K562 (cell line): ENCODE measurements around the gene CHST7. TPM values are rescaled to one million over a fixed set of nuclear protein-coding genes. Genes with fewer than 3 reads are reported as not detected.

ENCODE experiments used
- ATAC-seq: fragments of 200-7000 bp; cut with Tn5 transposase; 3 replicates; pipeline ENCODE4 v1.9.1; 2020; ENCODE audit warnings: moderate library complexity
- BruUV-seq: library from RNA; stranded (reverse); fragments of 400-500 nt; replicated peaks from 2 replicates; lab custom pipeline; 2021; lab: Mats Ljungman, UMichigan
- CTCF ChIA-PET: fragments of 300-600 bp; formaldehyde crosslinking; extraction: SDS; loops from one replicate; lab custom pipeline; 2021; ENCODE audit warnings: low intra/inter-chr PET ratio; lab: Yijun Ruan, JAX
- POLR2A ChIA-PET: fragments of 300-600, 350-650 bp; sonication (Branson Sonifier 250); formaldehyde crosslinking; extraction: SDS; loops from one replicate; lab custom pipeline; 2021; ENCODE audit warnings: antibody characterized with exemption, inconsistent platforms; lab: Yijun Ruan, JAX
- DNase-seq, 4 experiments: peaks; one replicate each; pipeline versions ENCODE4 v3.0.0 to v3.0.0-alpha.2; 2011 to 2018; ENCODE audit warnings: low spot score in 3 of 4, mixed read lengths in 3 of 4; ENCODE audit errors: extremely low read depth in 1 of 4
- FAIRE-seq: peaks from 2 replicates; lab custom pipeline; 2011; peaks lifted over from hg19 to GRCh38; lab: Jason Lieb, UNC
- H2AFZ ChIP-seq: 2 replicates; pipeline ENCODE4 v1.6.0; 2011; ENCODE audit warnings: low read depth, low read length, control low read depth, inconsistent platforms
- H3K27ac ChIP-seq: fragments of 200-600 bp; 3 replicates; pipeline ENCODE4 v1.8.0; 2011; ENCODE audit warnings: low read depth, mild to moderate bottlenecking, control low read depth, inconsistent platforms, low read length, moderate library complexity, mixed read lengths; ENCODE audit errors: extremely low read depth
- H3K27me3 ChIP-seq, 2 experiments: fragments of 300-600 bp in 1 of 2; 2 replicates in 1 of 2; 3 replicates in 1 of 2; pipeline versions ENCODE4 v1.6.0 to v1.8.0; 2011; ENCODE audit warnings: inconsistent platforms in 2 of 2, low read length in 2 of 2, mild to moderate bottlenecking in 1 of 2, mixed read lengths in 1 of 2, moderate library complexity in 1 of 2; ENCODE audit not compliant: control insufficient read depth in 2 of 2, insufficient read depth in 2 of 2
- H3K36me3 ChIP-seq: fragments of 300-600 bp; 3 replicates; pipeline ENCODE4 v1.8.0; 2011; ENCODE audit warnings: mild to moderate bottlenecking, low read length, inconsistent platforms; ENCODE audit not compliant: control insufficient read depth, insufficient read depth
- H3K4me1 ChIP-seq, 2 experiments: fragments of 200-600 bp in 1 of 2; replicated peaks in 1 of 2; 2 replicates in 1 of 2; 3 replicates in 1 of 2; pipeline versions ENCODE4 v1.5.1 to v1.8.0; 2011; ENCODE audit warnings: inconsistent platforms in 2 of 2, low read length in 2 of 2, mild to moderate bottlenecking in 1 of 2, mixed read lengths in 1 of 2, moderate library complexity in 1 of 2; ENCODE audit not compliant: control insufficient read depth in 2 of 2, insufficient read depth in 2 of 2
- H3K4me2 ChIP-seq: 2 replicates; pipeline ENCODE4 v1.6.1; 2011; ENCODE audit warnings: low read length, control low read depth, inconsistent platforms, mixed read lengths; ENCODE audit not compliant: insufficient read depth
- H3K4me3 ChIP-seq: fragments of 200-600 bp; sonication (generic), shearing (Covaris generic); 2 replicates; pipeline ENCODE4 v1.5.1; 2016; ENCODE audit warnings: control low read depth, inconsistent platforms
- H3K79me2 ChIP-seq: fragments of 200-600 bp; 3 replicates; pipeline ENCODE4 v1.8.0; 2011; ENCODE audit warnings: low read length, inconsistent platforms; ENCODE audit not compliant: control insufficient read depth, insufficient read depth
- H3K9ac ChIP-seq, 2 experiments: 2 replicates each; pipeline versions ENCODE4 v1.6.0 to v1.6.1; 2011; ENCODE audit warnings: low read depth in 2 of 2, low read length in 2 of 2, control low read depth in 1 of 2, inconsistent platforms in 1 of 2, mild to moderate bottlenecking in 1 of 2, mixed read lengths in 1 of 2; ENCODE audit not compliant: insufficient read depth in 1 of 2
- H3K9me1 ChIP-seq: one replicate; pipeline ENCODE4 v1.6.0; 2011; ENCODE audit warnings: inconsistent platforms, mild to moderate bottlenecking, low read length, moderate library complexity; ENCODE audit not compliant: control insufficient read depth, insufficient read depth
- H3K9me3 ChIP-seq: replicated peaks from 2 replicates; pipeline ENCODE4 v1.5.1; 2011; ENCODE audit warnings: low read depth, low read length, inconsistent platforms; ENCODE audit not compliant: control insufficient read depth, insufficient read depth
- H4K20me1 ChIP-seq: replicated peaks from 2 replicates; pipeline ENCODE4 v1.6.1; 2011; ENCODE audit warnings: low read length, inconsistent platforms, mixed read lengths; ENCODE audit not compliant: control insufficient read depth, insufficient read depth
- ADNP ChIP-seq: fragments of 200-800 bp; sonication (Bioruptor generic); IDR thresholded peaks from 2 replicates; pipeline ENCODE4 v1.6.1; 2016; ENCODE audit warnings: missing genetic modification characterization, missing compliant biosample characterization
- COPS2 ChIP-seq: fragments of 450-650 bp; conservative IDR thresholded peaks from 2 replicates; pipeline ENCODE4 v1.6.1; 2016; ENCODE audit warnings: mild to moderate bottlenecking, moderate library complexity
- FOS ChIP-seq: IDR thresholded peaks from 3 replicates; pipeline ENCODE4 v1.6.1; 2011; ENCODE audit not compliant: insufficient read length; ENCODE audit errors: extremely low read depth
- GABPB2 ChIP-seq: fragments of 250-450 bp; sonication (Bioruptor Pico); conservative IDR thresholded peaks from 2 replicates; pipeline ENCODE4 v1.5.1; 2021; ENCODE audit warnings: mild to moderate bottlenecking
- KDM5B ChIP-seq: fragments of 200-600 bp; sonication (generic); IDR thresholded peaks from 2 replicates; pipeline ENCODE4 v1.6.1; 2012; ENCODE audit warnings: low read depth, mild to moderate bottlenecking, moderate library complexity, low read length, control low read depth, inconsistent platforms; ENCODE audit not compliant: insufficient replicate concordance
- LARP7 ChIP-seq: fragments of 450-650 bp; IDR thresholded peaks from 2 replicates; pipeline ENCODE4 v1.6.1; 2016
- PHB ChIP-seq: fragments of 250-450 bp; sonication (Bioruptor Pico); IDR thresholded peaks from 2 replicates; pipeline ENCODE4 v1.5.0; 2021
- SMAD3 ChIP-seq: fragments of 450-650 bp; formaldehyde crosslinking; conservative IDR thresholded peaks from 2 replicates; pipeline ENCODE4 v1.4.0; 2020; ENCODE audit warnings: mild to moderate bottlenecking
- SREBF2 ChIP-seq: sonication (generic); formaldehyde crosslinking; IDR thresholded peaks from 2 replicates; pipeline ENCODE4 v1.4.0; 2020; ENCODE audit warnings: mild to moderate bottlenecking, missing genetic modification reagents
- TCF7L2 ChIP-seq: fragments of 150-350 bp; IDR thresholded peaks from 2 replicates; pipeline ENCODE4 v1.6.1; 2016; ENCODE audit warnings: low read depth, mild to moderate bottlenecking, low read length, moderate library complexity
- XRCC5 ChIP-seq: fragments of 200-400 bp; formaldehyde crosslinking; IDR thresholded peaks from 2 replicates; pipeline ENCODE4 v1.6.1; 2017; ENCODE audit warnings: low read depth, mild to moderate bottlenecking, low read length
- ZNF384 ChIP-seq: IDR thresholded peaks from 2 replicates; pipeline ENCODE4 v1.6.1; 2012; ENCODE audit warnings: low read depth, low read length, improper control_type of control experiment
- ZNF408 ChIP-seq: fragments of 250-450 bp; sonication (Bioruptor Pico); IDR thresholded peaks from 2 replicates; pipeline ENCODE4 v1.4.0; 2020; ENCODE audit warnings: low read depth, mild to moderate bottlenecking, moderate library complexity
- ZNF431 ChIP-seq: sonication (generic); formaldehyde crosslinking; IDR thresholded peaks from 2 replicates; pipeline ENCODE4 v1.8.0; 2022; ENCODE audit warnings: mild to moderate bottlenecking, missing genetic modification reagents
- ZNF512 ChIP-seq: IDR thresholded peaks from 2 replicates; pipeline ENCODE4 v1.6.1; 2016; ENCODE audit warnings: missing genetic modification characterization, missing compliant biosample characterization
- WGBS: fragments of 100-300 bp; shearing (Covaris generic); methylation state at CpG from one replicate; pipeline ENCODE4 v1.1.6; 2016; ENCODE audit warnings: low coverage, mixed read lengths; ENCODE audit not compliant: insufficient coverage; ENCODE audit errors: missing lambda C conversion rate; 5-methylcytosine and 5-hydroxymethylcytosine counted together
- in situ Hi-C: fragments of 300-500 bp; cut with MboI; formaldehyde crosslinking; loops from 4 replicates; pipeline ENCODE4 v1.15.0; 2018; ENCODE audit warnings: inconsistent platforms, mixed read lengths
- intact Hi-C: fragments of 100-400 bp; cut with micrococcal nuclease; formaldehyde crosslinking; loops from 2 replicates; pipeline ENCODE4 v1.14.2; 2022
- polyA plus RNA-seq, 8 experiments: library from polyadenylated mRNA; depleted of rRNA in 4 of 8; stranded (reverse) in 5 of 8; unstranded in 3 of 8; fragments of >200 nt; fragmentation: Nextera tagmentation in 2 of 8; fragmentation: Illumina TruSeq in 1 of 8; extraction: Ambion mirVana in 2 of 8; extraction: Trizol in 1 of 8; gene quantifications; 2 replicates each; pipeline versions ENCODE4 v1.2.1 to v1.2.3, GENCODE V29; 2011 to 2014; ENCODE audit warnings: inconsistent platforms in 1 of 8, missing spikeins in 1 of 8
- total RNA-seq, 7 experiments: library from RNA; depleted of rRNA in 6 of 7; stranded (reverse); fragments of >200 nt in 6 of 7; fragmentation: Illumina TruSeq in 2 of 7; extraction: Trizol in 2 of 7; gene quantifications; 2 replicates each; pipeline versions ENCODE4 v1.2.1 to v1.2.3, GENCODE V29; 2011 to 2021; ENCODE audit warnings: low replicate concordance in 1 of 7
- TF ChIP-seq, protein P1 (sequence below): fragments of 250-450 bp; sonication (Bioruptor Pico); IDR thresholded peaks from 2 replicates; pipeline ENCODE4 v1.8.0; 2021; ENCODE audit warnings: moderate library complexity, mild to moderate bottlenecking, inconsistent platforms

CHST7 gene
- total and polyA plus RNA-seq, 9 of the 15 experiments (the other 6 are each of a cell fraction or from before 2014, with no cell fraction given), result 0.04 to 0.41 (median 0.09) TPM; not detected in 2

DNA sequence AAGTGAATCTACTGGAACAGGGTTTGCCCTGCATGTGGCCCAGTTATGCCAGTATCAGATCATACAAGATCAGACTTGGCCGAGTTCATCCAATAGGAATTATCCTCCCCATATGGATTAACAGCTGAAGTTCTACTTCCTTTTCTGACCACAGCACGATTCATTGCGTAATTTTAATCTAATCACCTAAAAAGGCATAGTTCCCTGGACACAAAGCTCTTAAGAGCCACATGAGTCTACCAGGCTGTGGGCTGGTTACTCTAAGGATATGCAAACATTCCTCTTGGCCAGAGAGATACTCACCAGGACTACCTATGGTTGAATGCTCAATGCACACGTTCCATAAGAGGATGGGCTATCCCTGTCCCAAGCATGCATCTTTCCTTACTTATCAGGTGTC lies 46.9 kb downstream of the CHST7 start:
- H3K4me2 ChIP-seq, result no peak overlapping the region
- WGBS, result 0% methylated on average over 4 of the region's 4 CpGs
- peaks cover 0 to 6% of the 10 kb centered on the region in 2 experiments; a peak in 1 of 5 replicates for H3K27me3 ChIP-seq
- ChIA-PET POLR2A (interaction anchor here (0.7 kb wide), 1 partner anchor 21 kb away, joined by 5 read pairs; no protein-coding TSS in a partner anchor), CTCF (no interaction called here)
- TF ChIP-seq PHB (CRISPR knock-in tag) (no peak), GABPB2 (CRISPR knock-in tag) (no peak)
- intact Hi-C loops (no loop called here), in situ Hi-C loops (no loop called here)
- BruUV-seq, result no TSS peak
- no peak for FAIRE-seq
- H3K27ac ChIP-seq, result no peak overlapping the region
- no peak for ATAC-seq
- H3K9me1 ChIP-seq, result no peaks in the 10 kb centered on the region
- H3K9ac ChIP-seq, result no peak overlapping the region
- no peak overlapping the region for H3K4me3 ChIP-seq
- DNase-seq, result no peak
- no peaks in the 10 kb centered on the region for H3K4me1 ChIP-seq
- H4K20me1 ChIP-seq, result no peaks in the 10 kb centered on the region
- no peaks in the 10 kb centered on the region for H3K9me3 ChIP-seq
- no peak overlapping the region for H2AFZ ChIP-seq
- no peaks in the 10 kb centered on the region for H3K36me3 ChIP-seq
- H3K79me2 ChIP-seq, result no peaks in the 10 kb centered on the region

DNA sequence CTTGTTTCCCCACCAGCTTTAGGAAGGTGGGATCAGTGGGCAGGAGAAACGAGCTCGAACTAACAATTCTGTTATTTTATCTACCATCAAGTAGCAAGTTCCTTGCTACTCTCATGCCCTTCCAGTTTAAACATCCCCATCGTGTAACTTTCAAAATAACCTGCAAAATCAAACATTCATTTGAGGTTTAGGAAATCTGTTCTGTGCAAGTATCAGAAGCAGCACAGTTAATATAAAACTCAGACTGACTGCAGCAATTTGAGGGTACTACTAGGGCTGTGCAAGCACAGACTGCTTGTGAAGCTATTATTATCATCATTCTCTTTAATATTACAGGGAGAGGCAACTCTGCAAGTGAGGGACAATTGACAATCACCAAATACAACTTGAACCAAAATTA lies 48.0 kb downstream of the CHST7 start:
- intact Hi-C loops (no loop called here), in situ Hi-C loops (no loop called here)
- Histone ChIP-seq H3K4me3 (no peak overlapping the region), H3K27ac (no peak overlapping the region), H3K79me2 (no peaks in the 10 kb centered on the region), H3K4me1 (no peaks in the 10 kb centered on the region), H3K9me1 (no peaks in the 10 kb centered on the region), H3K9ac (no peak overlapping the region), H2AFZ (no peak overlapping the region), H3K4me2 (no peak overlapping the region), H4K20me1 (no peaks in the 10 kb centered on the region), H3K9me3 (no peaks in the 10 kb centered on the region), H3K27me3 (peaks cover 0 to 6% of the 10 kb centered on the region in 2 experiments; a peak in 1 of 5 replicates), H3K36me3 (no peaks in the 10 kb centered on the region)
- BruUV-seq, result no TSS peak
- ATAC-seq, result no peak
- TF ChIP-seq ZNF408 (no peak), SMAD3 (no peak), ZNF431 (CRISPR knock-in tag) (no peak), SREBF2 (CRISPR knock-in tag) (no peak), COPS2 (no peak), ADNP (tag) (no peak), LARP7 (no peak), ZNF512 (no peak), ZNF384 (no peak), XRCC5 (no peak), TCF7L2 (no peak), KDM5B (no peak), FOS (no peak)
- TF ChIP-seq, protein P1, sequence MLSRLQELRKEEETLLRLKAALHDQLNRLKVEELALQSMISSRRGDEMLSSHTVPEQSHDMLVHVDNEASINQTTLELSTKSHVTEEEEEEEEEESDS, result no peak
- WGBS, result 0% methylated on average over 3 of the region's 3 CpGs
- ChIA-PET CTCF (interaction anchor here (0.6 kb wide), 1 partner anchor 99 kb away, joined by 4 read pairs; no protein-coding TSS in a partner anchor), POLR2A (interaction anchor here (1.0 kb wide), 1 partner anchor 8 kb away, joined by 3 read pairs; no protein-coding TSS in a partner anchor)
- no peak for DNase-seq
- no peak for FAIRE-seq
